K562 (cell line): Measurements from ENCODE around the gene KCNJ10. TPM values are rescaled to one million over a fixed set of nuclear protein-coding genes. Genes with fewer than 3 reads are reported as not detected.

Experiments used
- CBX2 ChIP-seq: fragments of 200-600 bp; sonication (generic); IDR thresholded peaks from one replicate; pipeline ENCODE4 v1.6.1; 2012; ENCODE audit warnings: mild to moderate bottlenecking, low read length, inconsistent platforms; ENCODE audit not compliant: insufficient read depth, poor library complexity, severe bottlenecking
- DDX20 ChIP-seq: fragments of 450-650 bp; IDR thresholded peaks from 2 replicates; pipeline ENCODE4 v1.6.1; 2016; ENCODE audit warnings: missing genetic modification characterization, low read depth, mild to moderate bottlenecking, missing compliant biosample characterization, moderate library complexity
- SOX6 ChIP-seq: fragments of 450-650 bp; IDR thresholded peaks from 2 replicates; pipeline ENCODE4 v1.6.1; 2014; ENCODE audit warnings: mild to moderate bottlenecking
- U2AF1 ChIP-seq: fragments of 200-400 bp; formaldehyde crosslinking; optimal IDR thresholded peaks from 2 replicates; pipeline ENCODE3; 2017; ENCODE audit warnings: mild to moderate bottlenecking, low read depth, low read length, moderate library complexity
- ZC3H11A ChIP-seq: IDR thresholded peaks from 2 replicates; pipeline ENCODE4 v1.6.1; 2012; ENCODE audit warnings: low read depth, low read length, improper control_type of control experiment
- ZFPM2 ChIP-seq: fragments of 250-450 bp; sonication (Bioruptor Pico); IDR thresholded peaks from 2 replicates; pipeline ENCODE4 v1.5.1; 2022; ENCODE audit warnings: mild to moderate bottlenecking
- ZNF12 ChIP-seq: sonication (generic); formaldehyde crosslinking; IDR thresholded peaks from 2 replicates; pipeline ENCODE4 v1.4.0; 2020; ENCODE audit warnings: mild to moderate bottlenecking, missing genetic modification reagents
- polyA plus RNA-seq, 8 experiments: library from polyadenylated mRNA; depleted of rRNA in 4 of 8; stranded (reverse) in 5 of 8; unstranded in 3 of 8; fragments of >200 nt; fragmentation: Nextera tagmentation in 2 of 8; fragmentation: Illumina TruSeq in 1 of 8; extraction: Ambion mirVana in 2 of 8; extraction: Trizol in 1 of 8; gene quantifications; 2 replicates each; pipeline versions ENCODE4 v1.2.1 to v1.2.3, GENCODE V29; 2011 to 2014; ENCODE audit warnings: inconsistent platforms in 1 of 8, missing spikeins in 1 of 8
- total RNA-seq, 7 experiments: library from RNA; depleted of rRNA in 6 of 7; stranded (reverse); fragments of >200 nt in 6 of 7; fragmentation: Illumina TruSeq in 2 of 7; extraction: Trizol in 2 of 7; gene quantifications; 2 replicates each; pipeline versions ENCODE4 v1.2.1 to v1.2.3, GENCODE V29; 2011 to 2021; ENCODE audit warnings: low replicate concordance in 1 of 7
- TF ChIP-seq, protein P1 (sequence below): fragments of 450-650 bp; formaldehyde crosslinking; IDR thresholded peaks from 2 replicates; pipeline ENCODE4 v1.4.0; 2020; ENCODE audit warnings: mild to moderate bottlenecking, moderate library complexity
- TF ChIP-seq, protein P2 (sequence below), 2 experiments: fragments of 450-650 bp; formaldehyde crosslinking in 1 of 2; IDR thresholded peaks; 2 replicates each; pipeline versions ENCODE4 v1.4.0 to v1.6.1; 2014 to 2020; ENCODE audit warnings: mild to moderate bottlenecking in 2 of 2, borderline replicate concordance in 1 of 2, low read depth in 1 of 2
- TF ChIP-seq, protein P3 (sequence below): IDR thresholded peaks from 2 replicates; pipeline ENCODE4 v1.6.1; 2016; ENCODE audit warnings: missing genetic modification characterization, missing compliant biosample characterization
- TF ChIP-seq, protein P4 (sequence below), 3 experiments: fragments of 200-800 bp in 1 of 3; sonication (Bioruptor generic) in 1 of 3; sonication (generic) in 1 of 3; formaldehyde crosslinking in 1 of 3; IDR thresholded peaks; 2 replicates each; pipeline versions ENCODE4 v1.6.1 to v1.8.0; 2016 to 2022; ENCODE audit warnings: mild to moderate bottlenecking in 2 of 3, missing compliant biosample characterization in 2 of 3, missing genetic modification characterization in 2 of 3, missing genetic modification reagents in 1 of 3

The KCNJ10 gene
- total and polyA plus RNA-seq, 9 of the 15 experiments (the other 6 are each of a cell fraction or from before 2014, with no cell fraction given), result 0.06 to 0.11 TPM; not detected in 7

DNA sequence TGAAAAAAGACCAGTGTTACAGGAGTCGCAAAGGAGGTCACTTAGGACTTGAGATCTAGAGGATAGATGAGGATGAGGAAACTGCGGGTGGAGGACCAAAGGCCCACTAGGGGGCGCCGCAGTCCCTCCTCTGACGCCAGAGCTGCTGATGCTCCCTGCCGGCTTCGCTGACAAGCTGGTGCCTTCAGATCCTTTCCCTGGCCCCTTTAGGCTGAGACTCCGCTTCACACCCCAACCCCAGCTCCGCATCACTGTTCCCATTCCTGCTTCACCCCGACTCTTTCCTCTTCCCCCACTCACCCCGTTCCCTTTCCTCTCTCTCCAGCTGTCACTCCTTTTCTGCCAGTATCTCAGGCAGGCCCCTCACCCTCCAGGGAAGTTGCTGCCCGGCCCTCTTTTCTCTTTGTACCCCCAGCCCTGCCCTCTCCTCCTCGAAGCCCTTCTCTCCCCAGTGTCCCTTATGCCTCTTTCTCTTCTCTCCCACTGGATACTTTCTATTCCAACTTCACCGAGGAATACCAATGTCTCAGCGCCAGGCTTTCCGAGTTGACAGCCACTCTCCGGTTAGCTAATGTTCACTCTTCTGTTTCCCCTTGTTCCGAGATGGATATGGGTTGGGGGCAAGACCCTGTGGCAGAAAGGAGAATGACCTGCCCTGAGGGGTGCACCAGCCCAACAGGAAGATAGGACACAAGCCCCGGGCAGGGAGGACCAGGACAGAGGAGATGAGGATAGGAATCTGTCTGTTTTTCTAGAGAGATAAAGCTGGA, 15.9 kb upstream of the KCNJ10 start (continued):
- TF ChIP-seq, protein P1, sequence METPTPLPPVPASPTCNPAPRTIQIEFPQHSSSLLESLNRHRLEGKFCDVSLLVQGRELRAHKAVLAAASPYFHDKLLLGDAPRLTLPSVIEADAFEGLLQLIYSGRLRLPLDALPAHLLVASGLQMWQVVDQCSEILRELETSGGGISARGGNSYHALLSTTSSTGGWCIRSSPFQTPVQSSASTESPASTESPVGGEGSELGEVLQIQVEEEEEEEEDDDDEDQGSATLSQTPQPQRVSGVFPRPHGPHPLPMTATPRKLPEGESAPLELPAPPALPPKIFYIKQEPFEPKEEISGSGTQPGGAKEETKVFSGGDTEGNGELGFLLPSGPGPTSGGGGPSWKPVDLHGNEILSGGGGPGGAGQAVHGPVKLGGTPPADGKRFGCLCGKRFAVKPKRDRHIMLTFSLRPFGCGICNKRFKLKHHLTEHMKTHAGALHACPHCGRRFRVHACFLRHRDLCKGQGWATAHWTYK (CRISPR knock-in tag), result no peak
- TF ChIP-seq ZC3H11A (no peak), U2AF1 (no peak), ZNF12 (CRISPR knock-in tag) (no peak), ZFPM2 (CRISPR knock-in tag) (no peak), DDX20 (no peak), SOX6 (no peak), CBX2 (no peak)
- TF ChIP-seq, protein P2, sequence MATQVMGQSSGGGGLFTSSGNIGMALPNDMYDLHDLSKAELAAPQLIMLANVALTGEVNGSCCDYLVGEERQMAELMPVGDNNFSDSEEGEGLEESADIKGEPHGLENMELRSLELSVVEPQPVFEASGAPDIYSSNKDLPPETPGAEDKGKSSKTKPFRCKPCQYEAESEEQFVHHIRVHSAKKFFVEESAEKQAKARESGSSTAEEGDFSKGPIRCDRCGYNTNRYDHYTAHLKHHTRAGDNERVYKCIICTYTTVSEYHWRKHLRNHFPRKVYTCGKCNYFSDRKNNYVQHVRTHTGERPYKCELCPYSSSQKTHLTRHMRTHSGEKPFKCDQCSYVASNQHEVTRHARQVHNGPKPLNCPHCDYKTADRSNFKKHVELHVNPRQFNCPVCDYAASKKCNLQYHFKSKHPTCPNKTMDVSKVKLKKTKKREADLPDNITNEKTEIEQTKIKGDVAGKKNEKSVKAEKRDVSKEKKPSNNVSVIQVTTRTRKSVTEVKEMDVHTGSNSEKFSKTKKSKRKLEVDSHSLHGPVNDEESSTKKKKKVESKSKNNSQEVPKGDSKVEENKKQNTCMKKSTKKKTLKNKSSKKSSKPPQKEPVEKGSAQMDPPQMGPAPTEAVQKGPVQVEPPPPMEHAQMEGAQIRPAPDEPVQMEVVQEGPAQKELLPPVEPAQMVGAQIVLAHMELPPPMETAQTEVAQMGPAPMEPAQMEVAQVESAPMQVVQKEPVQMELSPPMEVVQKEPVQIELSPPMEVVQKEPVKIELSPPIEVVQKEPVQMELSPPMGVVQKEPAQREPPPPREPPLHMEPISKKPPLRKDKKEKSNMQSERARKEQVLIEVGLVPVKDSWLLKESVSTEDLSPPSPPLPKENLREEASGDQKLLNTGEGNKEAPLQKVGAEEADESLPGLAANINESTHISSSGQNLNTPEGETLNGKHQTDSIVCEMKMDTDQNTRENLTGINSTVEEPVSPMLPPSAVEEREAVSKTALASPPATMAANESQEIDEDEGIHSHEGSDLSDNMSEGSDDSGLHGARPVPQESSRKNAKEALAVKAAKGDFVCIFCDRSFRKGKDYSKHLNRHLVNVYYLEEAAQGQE (IDR thresholded peaks at IDR 0.05; ENCODE audit: borderline replicate concordance), result peak; percentile 57; the same call in 1 of the 2 replicates
- TF ChIP-seq, protein P2 (CRISPR knock-in tag; IDR thresholded peaks at IDR 0.05; ENCODE audit: low read depth), result no peak
- TF ChIP-seq, protein P3, sequence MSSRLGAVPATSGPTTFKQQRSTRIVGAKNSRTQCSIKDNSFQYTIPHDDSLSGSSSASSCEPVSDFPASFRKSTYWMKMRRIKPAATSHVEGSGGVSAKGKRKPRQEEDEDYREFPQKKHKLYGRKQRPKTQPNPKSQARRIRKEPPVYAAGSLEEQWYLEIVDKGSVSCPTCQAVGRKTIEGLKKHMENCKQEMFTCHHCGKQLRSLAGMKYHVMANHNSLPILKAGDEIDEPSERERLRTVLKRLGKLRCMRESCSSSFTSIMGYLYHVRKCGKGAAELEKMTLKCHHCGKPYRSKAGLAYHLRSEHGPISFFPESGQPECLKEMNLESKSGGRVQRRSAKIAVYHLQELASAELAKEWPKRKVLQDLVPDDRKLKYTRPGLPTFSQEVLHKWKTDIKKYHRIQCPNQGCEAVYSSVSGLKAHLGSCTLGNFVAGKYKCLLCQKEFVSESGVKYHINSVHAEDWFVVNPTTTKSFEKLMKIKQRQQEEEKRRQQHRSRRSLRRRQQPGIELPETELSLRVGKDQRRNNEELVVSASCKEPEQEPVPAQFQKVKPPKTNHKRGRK, result peak; percentile 79
- TF ChIP-seq, protein P4, sequence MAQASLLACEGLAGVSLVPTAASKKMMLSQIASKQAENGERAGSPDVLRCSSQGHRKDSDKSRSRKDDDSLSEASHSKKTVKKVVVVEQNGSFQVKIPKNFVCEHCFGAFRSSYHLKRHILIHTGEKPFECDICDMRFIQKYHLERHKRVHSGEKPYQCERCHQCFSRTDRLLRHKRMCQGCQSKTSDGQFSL (CRISPR knock-in tag; IDR thresholded peaks at IDR 0.05), result no peak
- TF ChIP-seq, protein P4 (tag; IDR thresholded peaks at IDR 0.05), result no peak
